Natural killer cell treated with Interleukin-12 subunit alpha and Interleukin-12 subunit beta and Interleukin-15 and Interleukin-18, amount 100 ng/mL, for 72 hours (primary cell): ENCODE results near the gene RIMBP2. TPM values are rescaled to one million over a fixed set of nuclear protein-coding genes. Genes with fewer than 3 reads are reported as not detected.

Experiments
- ATAC-seq, 2 donors: fragments of 150-1000 bp; cut with Tn5 transposase in 1 of 2; sonication (Bioruptor Pico), chemical (Tn5 transposase) in 1 of 2; 2 replicates each; pipeline ENCODE4 v1.10.0; 2021
- DNase-seq: peaks from one replicate; pipeline ENCODE4 v3.0.0; 2022; ENCODE audit warnings: low spot score
- H3K27ac Mint-ChIP-seq, 2 donors: 1 replicate in 1 of 2; 2 replicates in 1 of 2; pipeline ENCODE4 v1.8.0; 2022; ENCODE audit warnings: mixed read lengths in 2 of 2, mild to moderate bottlenecking in 1 of 2, moderate library complexity in 1 of 2
- H3K27me3 Mint-ChIP-seq, 2 donors: 1 replicate in 1 of 2; 2 replicates in 1 of 2; pipeline ENCODE4 v1.8.0; 2022; ENCODE audit warnings: mixed read lengths in 2 of 2
- H3K36me3 Mint-ChIP-seq: one replicate; pipeline ENCODE4 v1.8.0; 2022; ENCODE audit warnings: mixed read lengths
- H3K4me1 Mint-ChIP-seq, 2 donors: 1 replicate in 1 of 2; 2 replicates in 1 of 2; pipeline ENCODE4 v1.8.0; 2022; ENCODE audit warnings: low read depth in 2 of 2, mixed read lengths in 2 of 2, mild to moderate bottlenecking in 1 of 2
- H3K4me3 Mint-ChIP-seq: one replicate; pipeline ENCODE4 v1.8.0; 2022; ENCODE audit warnings: mixed read lengths
- H3K9me3 Mint-ChIP-seq: 2 replicates; pipeline ENCODE4 v1.8.0; 2022; ENCODE audit warnings: mixed read lengths
- total RNA-seq, 2 donors: library from RNA; stranded (reverse); gene quantifications; one replicate each; pipeline ENCODE4 v1.2.3, GENCODE V29; 2022

RIMBP2 gene
- total RNA-seq, 2 donors from 2014 or later, result not detected

- Mint-ChIP-seq H3K27me3 (peaks cover 13 to 18% of the 10 kb centered on the region in 2 donors), H3K9me3 (no peaks in the 10 kb centered on the region), H3K36me3 (no peaks in the 10 kb centered on the region), H3K4me1 (peaks cover 0 to 5% of the 10 kb centered on the region in 2 donors), H3K27ac (no peak overlapping the region), H3K4me3 (no peak overlapping the region)
- DNase-seq (no peak), ATAC-seq (no peak)
Observed at GRCh38 chr12:130708648-130709047, 7.5 kb downstream of the RIMBP2 start.

GRCh38 chr12:130707571-130707891 is 8.6 kb downstream of the RIMBP2 start:
- H3K27ac Mint-ChIP-seq, result no peak overlapping the region
- H3K4me1 Mint-ChIP-seq, result no peaks in the 10 kb centered on the region
- H3K9me3 Mint-ChIP-seq, result no peaks in the 10 kb centered on the region
- no peaks in the 10 kb centered on the region for H3K36me3 Mint-ChIP-seq
- no peak for ATAC-seq
- no peak for DNase-seq
- H3K4me3 Mint-ChIP-seq, result no peak overlapping the region
- H3K27me3 Mint-ChIP-seq, result peaks cover 5 to 11% of the 10 kb centered on the region in 2 donors

GRCh38 chr12:130706885-130707570 is 9.1 kb downstream of the RIMBP2 start:
- H3K4me3 Mint-ChIP-seq, result no peak overlapping the region
- H3K4me1 Mint-ChIP-seq, result no peaks in the 10 kb centered on the region
- DNase-seq, result no peak
- ATAC-seq, result no peak
- no peaks in the 10 kb centered on the region for H3K9me3 Mint-ChIP-seq
- H3K36me3 Mint-ChIP-seq, result no peaks in the 10 kb centered on the region
- H3K27ac Mint-ChIP-seq, result no peak overlapping the region
- H3K27me3 Mint-ChIP-seq, result peaks cover 0 to 6% of the 10 kb centered on the region in 2 donors

- H3K27ac Mint-ChIP-seq, result no peak overlapping the region
- H3K27me3 Mint-ChIP-seq, result peaks cover 0 to 4% of the 10 kb centered on the region in 2 donors
- H3K36me3 Mint-ChIP-seq, result no peaks in the 10 kb centered on the region
- H3K4me3 Mint-ChIP-seq, result no peak overlapping the region
- no peaks in the 10 kb centered on the region for H3K4me1 Mint-ChIP-seq
- DNase-seq (no peak), ATAC-seq (no peak)
- H3K9me3 Mint-ChIP-seq, result no peaks in the 10 kb centered on the region
Observed at GRCh38 chr12:130706311-130706710, 9.8 kb downstream of the RIMBP2 start.

- ATAC-seq (no peak), DNase-seq (no peak)
- H3K4me3 Mint-ChIP-seq, result no peak overlapping the region
- peaks cover 0 to 5% of the 10 kb centered on the region in 2 donors for H3K27me3 Mint-ChIP-seq
- H3K27ac Mint-ChIP-seq, result peak overlapping the region in 1 of 2 donors; percentile 47
- no peaks in the 10 kb centered on the region for H3K4me1 Mint-ChIP-seq
- no peaks in the 10 kb centered on the region for H3K36me3 Mint-ChIP-seq
- no peaks in the 10 kb centered on the region for H3K9me3 Mint-ChIP-seq
Observed at GRCh38 chr12:130705178-130705822, 10.8 kb downstream of the RIMBP2 start.

- peaks cover 0 to 5% of the 10 kb centered on the region in 2 donors for H3K27me3 Mint-ChIP-seq
- DNase-seq (no peak), ATAC-seq (no peak)
- H3K27ac Mint-ChIP-seq, result no peak overlapping the region
- H3K4me1 Mint-ChIP-seq, result no peaks in the 10 kb centered on the region
- no peaks in the 10 kb centered on the region for H3K9me3 Mint-ChIP-seq
- H3K4me3 Mint-ChIP-seq, result no peak overlapping the region
- H3K36me3 Mint-ChIP-seq, result no peaks in the 10 kb centered on the region
Observed at GRCh38 chr12:130704606-130705005, 11.5 kb downstream of the RIMBP2 start.

GRCh38 chr12:130703733-130704375 is 12.2 kb downstream of the RIMBP2 start:
- peaks cover 0 to 5% of the 10 kb centered on the region in 2 donors for H3K27me3 Mint-ChIP-seq
- DNase-seq (no peak), ATAC-seq (no peak)
- H3K4me1 Mint-ChIP-seq, result no peaks in the 10 kb centered on the region
- no peak overlapping the region for H3K27ac Mint-ChIP-seq
- H3K9me3 Mint-ChIP-seq, result no peaks in the 10 kb centered on the region
- H3K4me3 Mint-ChIP-seq, result no peak overlapping the region
- no peaks in the 10 kb centered on the region for H3K36me3 Mint-ChIP-seq

GRCh38 chr12:130702966-130703732 is 12.9 kb downstream of the RIMBP2 start:
- no peaks in the 10 kb centered on the region for H3K4me1 Mint-ChIP-seq
- ATAC-seq (no peak), DNase-seq (no peak)
- no peaks in the 10 kb centered on the region for H3K9me3 Mint-ChIP-seq
- peaks cover 0 to 5% of the 10 kb centered on the region in 2 donors for H3K27me3 Mint-ChIP-seq
- H3K36me3 Mint-ChIP-seq, result no peaks in the 10 kb centered on the region
- no peak overlapping the region for H3K4me3 Mint-ChIP-seq
- H3K27ac Mint-ChIP-seq, result no peak overlapping the region

GRCh38 chr12:130701402-130701744 is 14.7 kb downstream of the RIMBP2 start:
- DNase-seq (no peak), ATAC-seq (peak in 1 of 2 donors; percentile 25)
- H3K27me3 Mint-ChIP-seq, result peaks cover 0 to 5% of the 10 kb centered on the region in 2 donors
- no peaks in the 10 kb centered on the region for H3K36me3 Mint-ChIP-seq
- H3K4me1 Mint-ChIP-seq, result no peaks in the 10 kb centered on the region
- no peaks in the 10 kb centered on the region for H3K9me3 Mint-ChIP-seq
- no peak overlapping the region for H3K27ac Mint-ChIP-seq
- no peak overlapping the region for H3K4me3 Mint-ChIP-seq

- DNase-seq, result no peak
Observed at GRCh38 chr12:130700492-130701401, 15.4 kb downstream of the RIMBP2 start.

GRCh38 chr12:130698106-130698505 is 18.0 kb downstream of the RIMBP2 start:
- Mint-ChIP-seq H3K36me3 (no peaks in the 10 kb centered on the region), H3K27me3 (peaks cover 0 to 14% of the 10 kb centered on the region in 2 donors), H3K4me3 (no peak overlapping the region), H3K27ac (no peak overlapping the region), H3K9me3 (no peaks in the 10 kb centered on the region), H3K4me1 (no peaks in the 10 kb centered on the region)
- ATAC-seq (no peak), DNase-seq (no peak)

More at GRCh38 chr12:130700492-130701401, 15.4 kb downstream of the RIMBP2 start:
- no peaks in the 10 kb centered on the region for H3K9me3 Mint-ChIP-seq
- no peaks in the 10 kb centered on the region for H3K36me3 Mint-ChIP-seq
- no peaks in the 10 kb centered on the region for H3K4me1 Mint-ChIP-seq
- H3K27ac Mint-ChIP-seq, result no peak overlapping the region
- peaks cover 0 to 8% of the 10 kb centered on the region in 2 donors for H3K27me3 Mint-ChIP-seq
- ATAC-seq, result no peak
- H3K4me3 Mint-ChIP-seq, result no peak overlapping the region

- Mint-ChIP-seq H3K27me3 (peaks cover 0 to 14% of the 10 kb centered on the region in 2 donors), H3K4me1 (no peaks in the 10 kb centered on the region), H3K27ac (no peak overlapping the region), H3K4me3 (no peak overlapping the region), H3K9me3 (no peaks in the 10 kb centered on the region), H3K36me3 (no peaks in the 10 kb centered on the region)
- no peak for DNase-seq
- no peak for ATAC-seq
Observed at GRCh38 chr12:130696379-130697100, 19.6 kb downstream of the RIMBP2 start.
